Raji (cell line): ENCODE data around the gene SPATS2L.

Experiments
- POLR2A ChIP-seq: IDR thresholded peaks from 2 replicates; pipeline ENCODE4 v1.6.1; 2011; ENCODE audit warnings: low read depth, low read length, control low read depth; ENCODE audit not compliant: insufficient read depth

Gene SPATS2L

DNA sequence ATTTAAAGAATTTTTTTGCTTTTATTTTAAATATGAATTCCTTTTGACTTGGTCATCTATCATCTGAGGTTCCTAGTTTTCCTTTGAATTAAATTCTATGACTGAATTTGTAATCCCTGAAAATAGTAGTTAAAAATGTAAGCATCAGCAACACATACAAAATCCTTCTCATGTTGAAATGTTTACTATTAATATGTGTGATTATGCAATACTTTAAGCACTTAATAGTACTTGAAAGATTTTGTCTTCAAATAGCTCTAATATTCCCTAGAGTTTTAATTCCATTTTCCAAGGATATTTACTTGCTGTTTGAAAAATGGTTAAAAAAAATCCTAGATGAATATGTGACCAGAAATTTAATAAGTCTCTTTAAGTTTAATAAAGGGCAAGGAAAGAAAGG is 26.6 kb upstream of the SPATS2L start:
- no peak for TF ChIP-seq POLR2A

- no peak for TF ChIP-seq POLR2A
These were observed 19.9 kb upstream of the SPATS2L start for GRCh38 chr2:200286578-200286977.

DNA sequence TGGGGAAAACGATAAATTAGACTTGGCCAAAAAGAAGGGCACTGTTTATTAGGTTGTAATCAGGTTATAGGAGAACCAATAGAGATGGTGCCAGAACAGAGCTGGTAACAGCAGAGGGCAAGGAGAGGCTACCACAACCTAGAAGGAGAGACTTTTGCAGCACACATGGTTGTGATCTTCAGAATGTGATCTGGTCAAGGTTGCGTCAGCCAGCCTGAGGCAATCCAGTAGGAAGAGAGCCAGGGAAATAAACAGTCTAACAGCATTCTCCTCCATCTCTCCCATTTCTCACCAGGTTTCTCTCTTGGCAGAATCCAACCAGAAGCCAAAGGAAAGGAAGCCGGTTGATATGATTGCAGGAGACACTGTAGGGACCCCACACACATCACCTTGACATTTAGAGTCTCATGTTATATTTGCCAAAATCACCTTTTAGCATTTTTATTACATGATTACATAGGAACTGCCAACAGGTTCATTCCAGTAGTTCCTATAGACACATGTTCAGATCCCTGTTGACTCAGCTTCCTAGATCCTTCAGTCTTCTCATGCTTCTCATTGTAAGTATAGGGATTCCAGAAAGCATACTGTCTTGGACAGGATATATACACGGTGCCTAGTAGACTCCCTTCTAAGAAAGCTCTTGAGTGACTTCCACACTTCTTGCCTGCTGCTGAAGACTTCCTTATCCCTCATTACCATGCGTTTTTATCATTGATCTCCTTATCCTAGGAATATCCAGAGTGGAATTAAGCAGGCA is 17.6 kb upstream of the SPATS2L start:
- TF ChIP-seq POLR2A = no peak

DNA sequence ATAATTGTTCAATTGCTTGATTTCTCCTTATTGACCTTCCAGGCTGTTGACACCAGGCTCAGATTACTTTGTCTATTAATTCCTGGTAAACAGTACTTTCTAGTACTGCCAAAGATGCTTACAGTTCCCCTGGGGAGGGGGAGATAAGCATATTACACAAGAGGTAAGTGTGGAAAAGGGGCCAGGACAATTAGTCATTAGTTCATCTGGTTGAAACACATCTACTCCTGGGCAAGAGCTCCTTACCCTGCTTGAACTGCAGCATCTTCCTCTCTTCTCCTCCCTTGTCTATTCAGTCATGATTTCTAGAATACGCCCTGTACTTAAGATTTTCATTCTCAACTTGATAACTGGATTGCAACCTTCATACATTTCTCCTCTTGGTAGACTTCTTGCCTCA is 10.4 kb upstream of the SPATS2L start:
- no peak for TF ChIP-seq POLR2A

DNA sequence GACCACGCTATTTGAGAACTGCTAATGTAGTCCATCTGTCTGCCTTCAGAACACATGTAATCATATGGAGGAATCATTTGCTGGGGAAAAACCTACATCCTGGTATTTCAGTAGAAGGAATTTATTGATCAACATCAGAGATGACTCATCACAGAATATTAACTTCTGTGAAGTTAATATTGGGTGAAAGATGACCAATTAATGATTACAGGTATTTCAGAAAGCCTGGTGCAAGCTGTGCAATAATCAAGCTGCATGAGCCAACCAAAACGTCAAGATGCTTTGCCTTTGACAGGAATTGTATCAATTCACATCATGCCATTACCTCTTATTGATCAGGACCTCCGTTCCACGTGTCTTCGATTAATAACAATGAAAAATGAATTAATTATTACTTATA is 9.4 kb upstream of the SPATS2L start:
- no peak for TF ChIP-seq POLR2A

DNA sequence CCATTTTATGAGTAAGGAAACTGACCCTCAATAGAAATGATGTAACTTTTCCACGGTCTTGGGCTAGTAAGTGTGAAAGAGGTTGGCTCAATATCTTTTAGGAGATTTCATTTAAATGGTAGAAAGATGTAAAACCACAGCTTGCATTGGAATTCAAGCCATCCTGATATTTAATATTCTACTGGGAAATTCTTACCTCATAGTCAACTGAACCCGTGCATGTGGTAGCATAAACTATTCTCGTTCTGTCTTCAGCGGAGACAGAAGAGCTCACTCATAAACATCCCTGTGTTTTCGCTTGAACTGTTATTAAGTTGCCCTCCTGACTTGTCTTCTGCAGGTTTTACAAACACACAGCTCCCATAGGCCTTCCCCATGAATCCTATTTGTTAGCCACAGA is 8.5 kb upstream of the SPATS2L start:
- no peak for TF ChIP-seq POLR2A

- TF ChIP-seq POLR2A = no peak
These were observed 7.7 kb upstream of the SPATS2L start for GRCh38 chr2:200298816-200299215.

GRCh38 chr2:200300065-200300464 is 6.4 kb upstream of the SPATS2L start:
- TF ChIP-seq POLR2A = no peak

- TF ChIP-seq POLR2A = no peak
These were observed 5.7 kb upstream of the SPATS2L start for GRCh38 chr2:200300638-200301314.

- TF ChIP-seq POLR2A = no peak
These were observed 4.3 kb upstream of the SPATS2L start for GRCh38 chr2:200301953-200302858.

GRCh38 chr2:200302940-200303727 is 3.4 kb upstream of the SPATS2L start:
- no peak for TF ChIP-seq POLR2A

DNA sequence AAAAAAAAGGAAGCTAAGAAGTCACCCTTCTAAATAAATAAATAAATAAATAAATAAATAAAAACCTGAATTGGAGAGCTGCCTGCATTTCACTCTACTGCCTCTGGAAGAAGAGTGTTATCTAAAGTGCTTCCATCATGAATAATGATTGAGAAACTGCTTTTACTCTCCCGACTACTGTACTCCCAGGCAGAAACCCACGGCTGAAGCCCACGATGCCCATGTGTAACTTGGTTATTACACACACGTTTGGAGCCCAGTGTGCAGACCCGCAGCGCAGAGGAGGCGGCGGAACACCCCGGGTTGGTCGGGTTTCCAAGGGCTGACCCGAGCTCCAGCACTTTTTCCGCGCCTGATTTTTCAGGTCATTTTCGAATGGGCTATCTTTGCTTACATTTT is 697 bp upstream of the SPATS2L start:
- TF ChIP-seq POLR2A = no peak

GRCh38 chr2:200306931-200307723 is 634 bp downstream of the SPATS2L start:
- TF ChIP-seq POLR2A = no peak
